H1 (cell line): ENCODE data around the gene TUBB2B. TPM values are rescaled to one million over a fixed set of nuclear protein-coding genes. Genes with fewer than 3 reads are reported as not detected.

ENCODE experiments used
- CHD1 ChIP-seq: IDR thresholded peaks from 2 replicates; pipeline ENCODE4 v1.6.1; 2012; ENCODE audit warnings: low read depth, low read length, improper control_type of control experiment
- EP300 ChIP-seq, 2 experiments: IDR thresholded peaks; 1 replicate in 1 of 2; 2 replicates in 1 of 2; pipeline ENCODE4 v1.6.1; 2011 to 2012; ENCODE audit warnings: low read depth in 2 of 2, low read length in 2 of 2, mild to moderate bottlenecking in 2 of 2, borderline replicate concordance in 1 of 2, inconsistent platforms in 1 of 2, moderate library complexity in 1 of 2
- KDM1A ChIP-seq: fragments of 200-600, 300-600 bp; sonication (generic); IDR thresholded peaks from 2 replicates; pipeline ENCODE4 v1.7.1; 2016; ENCODE audit warnings: mild to moderate bottlenecking, low read length, borderline replicate concordance
- MAX ChIP-seq: IDR thresholded peaks from 2 replicates; pipeline ENCODE4 v1.6.1; 2012; ENCODE audit warnings: inconsistent platforms
- POLR2A ChIP-seq, 2 experiments: IDR thresholded peaks; 1 replicate in 1 of 2; 2 replicates in 1 of 2; pipeline ENCODE4 v1.6.1; 2011; ENCODE audit warnings: low read depth in 2 of 2, low read length in 2 of 2, mild to moderate bottlenecking in 2 of 2; ENCODE audit errors: control extremely low read depth in 1 of 2
- SUZ12 ChIP-seq: fragments of 200-600 bp; sonication (generic); IDR thresholded peaks from 2 replicates; pipeline ENCODE4 v1.6.1; 2012; ENCODE audit warnings: mild to moderate bottlenecking, inconsistent platforms, low read length, moderate library complexity, mixed read lengths
- YY1 ChIP-seq: IDR thresholded peaks from 2 replicates; pipeline ENCODE4 v1.6.1; 2011; ENCODE audit warnings: low read depth, mild to moderate bottlenecking, low read length
- polyA plus RNA-seq, 7 experiments: library from polyadenylated mRNA; depleted of rRNA in 3 of 7; stranded (reverse) in 5 of 7; unstranded in 2 of 7; fragments of >200 nt in 5 of 7; fragments of 200-250 nt in 2 of 7; gene quantifications; 1 replicate in 5 of 7; 2 replicates in 1 of 7; 4 replicates in 1 of 7; pipeline versions ENCODE4 v1.2.1 to v1.2.3, GENCODE V29; 2011 to 2013; ENCODE audit warnings: missing spikeins in 2 of 7, mixed read lengths in 2 of 7
- total RNA-seq: library from RNA; stranded (reverse); fragmentation: NEBNext Ultra II Directional; extraction: Animal tissue kit (Norgen Biotek cat#: 25700); gene quantifications from 2 replicates; pipeline ENCODE4 v1.2.1, GENCODE V29; 2021

The TUBB2B gene
- total and polyA plus RNA-seq, 2 of the 8 experiments (the other 6 are each of a cell fraction or from before 2014, with no cell fraction given), result 612 to 722 TPM

- TF ChIP-seq EP300 (IDR thresholded peaks at IDR 0.05; ENCODE audit: borderline replicate concordance in 1 of 2, low read depth in 2 of 2, low read length in 2 of 2) (no peak), MAX (0 out of 2 replicates have a peak, but pooled peaks have one; percentile 30), KDM1A (no peak), SUZ12 (no peak), CHD1 (no peak), YY1 (no peak), POLR2A (IDR thresholded peaks at IDR 0.05; ENCODE audit: control extremely low read depth in 1 of 2, low read depth in 2 of 2, low read length in 2 of 2) (no peak)
Observed at GRCh38 chr6:3251462-3252314, 24.2 kb upstream of the TUBB2B start (continued).
